ENCODE measurements around the gene KLF1.

KLF1 gene

GRCh38 chr19:12836529-12836863 is 50.5 kb downstream of the KLF1 start:
- DNase-seq = no peak

DNA sequence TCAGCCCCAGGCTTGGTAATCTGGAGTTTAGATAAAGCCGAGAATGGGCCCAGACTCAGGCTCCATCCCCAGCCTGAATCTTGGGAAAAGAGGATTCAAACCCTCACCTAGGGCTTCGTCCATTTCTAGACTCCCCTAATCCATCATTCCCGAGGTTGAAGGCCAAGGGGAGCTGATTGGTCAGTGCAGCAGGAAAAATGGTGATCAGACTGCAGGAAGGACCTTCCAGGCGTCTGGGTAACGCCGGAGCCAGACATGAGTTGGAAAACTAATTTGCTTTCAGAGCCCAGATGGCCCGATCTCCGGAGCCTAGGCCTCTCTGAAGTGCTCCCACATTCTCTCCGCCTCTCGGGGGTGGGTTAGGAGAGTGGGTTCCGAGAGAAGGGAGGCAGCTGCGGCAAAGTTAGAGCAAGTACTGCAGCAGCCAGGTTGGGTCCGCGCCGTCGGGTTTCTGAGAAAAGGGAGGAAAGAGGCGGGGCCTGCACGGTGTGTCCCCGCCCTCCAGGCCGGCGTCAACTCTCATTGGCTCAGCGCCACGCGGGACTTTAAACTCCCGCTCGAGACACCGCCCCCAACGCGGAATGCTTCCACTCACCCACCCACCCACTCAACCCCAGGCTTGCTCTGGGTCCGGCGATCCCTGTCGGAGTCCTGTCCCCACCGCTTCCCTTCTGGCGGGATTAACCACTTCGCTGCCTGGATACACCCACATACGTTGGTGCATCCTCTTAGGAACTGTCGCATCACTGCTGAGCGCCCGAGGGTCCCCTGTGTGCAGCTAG is 51.8 kb downstream of the KLF1 start:
- DNase-seq = no peak

DNA sequence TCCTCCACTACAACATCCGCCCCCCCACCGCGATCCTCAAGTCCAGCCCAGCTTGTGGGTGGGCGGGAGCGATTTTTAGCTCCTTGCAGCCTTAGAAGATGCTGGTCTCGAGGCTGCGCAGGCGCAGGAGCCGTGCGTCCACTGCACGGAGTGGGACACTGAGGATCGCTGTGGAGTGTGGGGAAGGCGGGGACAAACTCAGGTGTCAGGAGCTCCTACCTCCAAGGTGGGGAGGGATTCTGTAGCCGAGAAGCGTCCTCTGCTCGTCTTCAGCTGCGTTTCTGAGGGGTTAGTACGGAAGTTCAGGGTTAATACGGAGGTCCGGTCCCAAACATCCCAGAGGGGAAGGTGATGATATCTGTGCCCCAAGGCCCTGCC is 52.4 kb downstream of the KLF1 start, which contains the start of gene RTBDN:
Gene RTBDN, minus strand, starts transcription at position 14 of the 378 bp plus-strand sequence. CDS start 4,600 bp downstream, outside the sequence.
- no peak for DNase-seq

Data from NCI-H1105 treated with DMSO at 0.1 percent for 48 hours (cell line).